WERI-Rb-1 (cell line): ENCODE results near the gene NALCN.

Experiments used
- DNase-seq: peaks from one replicate; pipeline ENCODE4 v3.0.0-alpha.2; 2020
- H3K27ac ChIP-seq: fragments of 250-450 bp; sonication (Bioruptor Pico); 2 replicates; pipeline ENCODE4 v1.5.1; 2020; ENCODE audit warnings: mild to moderate bottlenecking, moderate library complexity
- H3K27me3 ChIP-seq: fragments of 250-450 bp; sonication (Bioruptor Pico); 2 replicates; pipeline ENCODE4 v1.5.1; 2021; ENCODE audit warnings: mild to moderate bottlenecking, low read depth, moderate library complexity; ENCODE audit not compliant: insufficient read depth, severe bottlenecking
- H3K36me3 ChIP-seq: fragments of 250-450 bp; sonication (Bioruptor Pico); 2 replicates; pipeline ENCODE4 v1.5.1; 2020; ENCODE audit warnings: mild to moderate bottlenecking, moderate library complexity
- H3K4me3 ChIP-seq: 2 replicates; pipeline ENCODE4 v1.5.1; 2011; ENCODE audit warnings: low read depth, mild to moderate bottlenecking, control low read depth, low read length
- H3K9me3 ChIP-seq: fragments of 250-450 bp; sonication (Bioruptor Pico); 2 replicates; pipeline ENCODE4 v1.5.1; 2021; ENCODE audit warnings: mild to moderate bottlenecking, moderate library complexity; ENCODE audit not compliant: severe bottlenecking
- TF ChIP-seq, protein P1 (sequence below): IDR thresholded peaks from 2 replicates; pipeline ENCODE4 v1.5.1; 2011; ENCODE audit warnings: low read depth, mild to moderate bottlenecking, control low read depth, inconsistent platforms, low read length

NALCN gene

DNA sequence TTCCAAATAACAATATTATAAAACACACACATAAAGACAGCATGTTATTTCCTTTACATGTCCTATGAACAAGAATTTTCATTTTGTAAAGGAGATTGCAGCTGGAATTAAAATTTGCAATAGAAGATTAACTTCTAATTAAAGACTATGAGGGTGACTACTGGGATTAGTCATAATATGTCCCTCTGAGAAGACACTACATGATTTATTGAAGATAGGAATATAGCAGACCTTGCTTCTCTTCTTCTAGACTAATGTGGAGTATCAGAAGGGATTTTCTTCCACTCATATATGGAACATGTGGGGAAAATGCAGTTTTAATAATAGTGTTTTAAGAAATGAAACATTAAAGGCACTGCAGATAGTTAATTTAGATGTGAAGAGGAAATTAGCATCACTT is 177.8 kb downstream of the NALCN start:
- Histone ChIP-seq H3K36me3 (no peaks in the 10 kb centered on the region), H3K27me3 (no peaks in the 10 kb centered on the region), H3K9me3 (no peaks in the 10 kb centered on the region), H3K27ac (no peak overlapping the region), H3K4me3 (no peak overlapping the region)
- TF ChIP-seq, protein P1, sequence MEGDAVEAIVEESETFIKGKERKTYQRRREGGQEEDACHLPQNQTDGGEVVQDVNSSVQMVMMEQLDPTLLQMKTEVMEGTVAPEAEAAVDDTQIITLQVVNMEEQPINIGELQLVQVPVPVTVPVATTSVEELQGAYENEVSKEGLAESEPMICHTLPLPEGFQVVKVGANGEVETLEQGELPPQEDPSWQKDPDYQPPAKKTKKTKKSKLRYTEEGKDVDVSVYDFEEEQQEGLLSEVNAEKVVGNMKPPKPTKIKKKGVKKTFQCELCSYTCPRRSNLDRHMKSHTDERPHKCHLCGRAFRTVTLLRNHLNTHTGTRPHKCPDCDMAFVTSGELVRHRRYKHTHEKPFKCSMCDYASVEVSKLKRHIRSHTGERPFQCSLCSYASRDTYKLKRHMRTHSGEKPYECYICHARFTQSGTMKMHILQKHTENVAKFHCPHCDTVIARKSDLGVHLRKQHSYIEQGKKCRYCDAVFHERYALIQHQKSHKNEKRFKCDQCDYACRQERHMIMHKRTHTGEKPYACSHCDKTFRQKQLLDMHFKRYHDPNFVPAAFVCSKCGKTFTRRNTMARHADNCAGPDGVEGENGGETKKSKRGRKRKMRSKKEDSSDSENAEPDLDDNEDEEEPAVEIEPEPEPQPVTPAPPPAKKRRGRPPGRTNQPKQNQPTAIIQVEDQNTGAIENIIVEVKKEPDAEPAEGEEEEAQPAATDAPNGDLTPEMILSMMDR, result no peak
- no peak for DNase-seq

- DNase-seq, result no peak
- H3K27me3 ChIP-seq, result no peaks in the 10 kb centered on the region
Observed at GRCh38 chr13:101231751-101232428, 184.4 kb downstream of the NALCN start.

GRCh38 chr13:101230271-101230890 is 185.9 kb downstream of the NALCN start:
- TF ChIP-seq, protein P1, result no peak
- Histone ChIP-seq H3K36me3 (no peaks in the 10 kb centered on the region), H3K27ac (no peak overlapping the region), H3K9me3 (no peaks in the 10 kb centered on the region), H3K27me3 (no peaks in the 10 kb centered on the region), H3K4me3 (no peak overlapping the region)
- DNase-seq, result no peak

More at GRCh38 chr13:101231751-101232428, 184.4 kb downstream of the NALCN start:
- H3K4me3 ChIP-seq, result no peak overlapping the region
- TF ChIP-seq, protein P1, result no peak
- H3K36me3 ChIP-seq, result no peaks in the 10 kb centered on the region
- H3K27ac ChIP-seq, result no peak overlapping the region
- H3K9me3 ChIP-seq, result no peaks in the 10 kb centered on the region

GRCh38 chr13:101219609-101220265 is 196.6 kb downstream of the NALCN start:
- no peak for DNase-seq
- H3K4me3 ChIP-seq, result no peak overlapping the region
- TF ChIP-seq, protein P1, result no peak
- no peaks in the 10 kb centered on the region for H3K36me3 ChIP-seq
- no peak overlapping the region for H3K27ac ChIP-seq
- no peaks in the 10 kb centered on the region for H3K9me3 ChIP-seq
- H3K27me3 ChIP-seq, result no peaks in the 10 kb centered on the region

DNA sequence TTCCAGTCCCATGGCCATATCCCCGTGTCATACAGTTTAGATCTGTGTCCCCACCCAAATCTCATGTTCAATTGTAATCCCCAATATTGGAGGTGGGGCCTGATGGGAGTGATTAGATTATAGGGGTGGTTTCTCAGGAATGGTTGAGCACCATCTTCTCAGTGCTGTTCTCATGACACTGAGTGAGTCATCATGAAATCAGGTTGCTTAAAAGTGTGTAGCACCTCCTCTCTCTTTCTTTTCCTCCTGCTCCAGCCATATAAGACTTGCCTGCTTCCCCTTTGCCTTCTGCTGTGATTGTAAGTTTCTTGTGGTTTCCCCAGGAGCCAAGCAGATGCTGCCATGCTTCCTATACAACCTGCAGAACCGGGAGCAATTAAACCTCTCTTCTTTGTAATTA is 197.8 kb downstream of the NALCN start:
- TF ChIP-seq, protein P1, result no peak
- no peak for DNase-seq

More for the DNA sequence above, 197.8 kb downstream of the NALCN start:
- no peaks in the 10 kb centered on the region for H3K36me3 ChIP-seq
- no peaks in the 10 kb centered on the region for H3K9me3 ChIP-seq
- no peak overlapping the region for H3K27ac ChIP-seq
- no peak overlapping the region for H3K4me3 ChIP-seq
- H3K27me3 ChIP-seq, result no peaks in the 10 kb centered on the region
